D341Med (cell line): Measurements from ENCODE around the gene RPL18.
"Not testable (repeated sequence)": the region's sequence is repeated elsewhere in the genome, so short reads cannot be mapped to it uniquely, and the experiment has no call there.

Experiments
- DNase-seq: peaks from one replicate; pipeline ENCODE4 v3.0.0; 2012; ENCODE audit warnings: low spot score

The RPL18 gene

GRCh38 chr19:48588670-48589401, 30.1 kb downstream of the RPL18 start:
- peak; percentile 93 for DNase-seq

GRCh38 chr19:48587387-48587786, 31.6 kb downstream of the RPL18 start:
- no peak for DNase-seq

GRCh38 chr19:48582168-48582567, 36.8 kb downstream of the RPL18 start:
- no peak for DNase-seq

- no peak for DNase-seq
Measured at GRCh38 chr19:48578891-48579290, 40.1 kb downstream of the RPL18 start.

GRCh38 chr19:48577908-48578307, 41.1 kb downstream of the RPL18 start:
- not testable (repeated sequence) for DNase-seq

- DNase-seq, result no peak
Measured at GRCh38 chr19:48575931-48576622, 42.9 kb downstream of the RPL18 start.

- DNase-seq, result no peak
Measured at GRCh38 chr19:48573163-48573505, 45.8 kb downstream of the RPL18 start.

- DNase-seq, result no peak
Measured at GRCh38 chr19:48571378-48572162, 47.4 kb downstream of the RPL18 start.

GRCh38 chr19:48569814-48570213, 49.2 kb downstream of the RPL18 start:
- DNase-seq, result peak; percentile 42

GRCh38 chr19:48568345-48568886, 50.6 kb downstream of the RPL18 start:
- peak; percentile 52 for DNase-seq
